Keratinocyte (primary cell): Measurements from ENCODE around the gene ZNF670.

ENCODE experiments used
- CTCF ChIP-seq, 3 experiments: IDR thresholded peaks in 1 of 3; conservative IDR thresholded peaks in 1 of 3; optimal IDR thresholded peaks in 1 of 3; 2 replicates in 2 of 3; 3 replicates in 1 of 3; pipeline versions ENCODE3 to v1.5.1; 2011; ENCODE audit warnings: low read length in 3 of 3, mild to moderate bottlenecking in 3 of 3, moderate library complexity in 2 of 3, control low read depth in 1 of 3, inconsistent platforms in 1 of 3; ENCODE audit not compliant: insufficient read depth in 2 of 3; ENCODE audit errors: extremely low read depth in 1 of 3
- EZH2 ChIP-seq: IDR thresholded peaks from one replicate; pipeline ENCODE4 v1.6.1; 2012; ENCODE audit warnings: inconsistent platforms, mild to moderate bottlenecking, low read length, moderate library complexity

- TF ChIP-seq CTCF (optimal IDR thresholded peaks at IDR 0.05 in 1 of 3, IDR thresholded peaks at IDR 0.05 in 1 of 3, conservative IDR thresholded peaks at IDR 0.05 in 1 of 3; ENCODE audit: extremely low read depth in 1 of 3, insufficient read depth in 2 of 3, low read length in 3 of 3) (no peak), EZH2 (no peak)
These were observed 29.1 kb upstream of the ZNF670 start for GRCh38 chr1:247107694-247108093.
